T-cell (primary cell): ENCODE results near the gene REM1. TPM values are rescaled to one million over a fixed set of nuclear protein-coding genes. Genes with fewer than 3 reads are reported as not detected.

ENCODE experiments used
- ATAC-seq, 4 experiments: fragments of 200-7000 bp in 3 of 4; fragments of 150-1000 bp in 1 of 4; cut with Tn5 transposase; replicated peaks in 1 of 4; 1 replicate in 3 of 4; 2 replicates in 1 of 4; pipeline ENCODE4 v1.10.0; 2021; ENCODE audit warnings: moderate library complexity in 3 of 4, mild to moderate bottlenecking in 2 of 4, moderate number of reproducible peaks in 1 of 4
- CTCF ChIA-PET, 2 donors: fragments of 300-600 bp; sonication (Branson Sonifier 250); formaldehyde crosslinking; loops; one replicate each; lab custom pipeline; 2022; ENCODE audit warnings: antibody characterized with exemption in 2 of 2; lab: Charles Lee
- POLR2A ChIA-PET, 2 donors: fragments of 300-600 bp; sonication (Branson Sonifier 250); formaldehyde crosslinking; loops; one replicate each; lab custom pipeline; 2022; ENCODE audit warnings: antibody characterized with exemption in 2 of 2; lab: Charles Lee
- DNase-seq, 35 experiments: peaks; one replicate each; pipeline versions ENCODE4 v3.0.0 to v3.0.0-alpha.2; 2013 to 2023
- H3K27ac ChIP-seq: one replicate; pipeline ENCODE4 v1.5.1; 2013; ENCODE audit warnings: low read length
- H3K27me3 ChIP-seq, 2 experiments: replicated peaks in 1 of 2; 1 replicate in 1 of 2; 2 replicates in 1 of 2; pipeline versions ENCODE4 v1.6.1 to v1.7.0; 2013; ENCODE audit warnings: low read length in 1 of 2, mixed read lengths in 1 of 2; ENCODE audit not compliant: control insufficient read depth in 2 of 2, insufficient read depth in 2 of 2; ENCODE audit errors: extremely low read depth in 1 of 2
- H3K36me3 ChIP-seq, 2 donors: 1 replicate in 1 of 2; 2 replicates in 1 of 2; pipeline versions ENCODE4 v1.6.1 to v1.7.0; 2013; ENCODE audit warnings: low read length in 1 of 2; ENCODE audit not compliant: control insufficient read depth in 2 of 2, insufficient read depth in 1 of 2; ENCODE audit errors: extremely low read depth in 1 of 2
- H3K4me1 ChIP-seq, 2 experiments: 1 replicate in 1 of 2; 2 replicates in 1 of 2; pipeline versions ENCODE4 v1.6.1 to v1.7.0; 2013; ENCODE audit warnings: low read length in 2 of 2, mixed read lengths in 1 of 2; ENCODE audit not compliant: insufficient read depth in 2 of 2, control insufficient read depth in 1 of 2; ENCODE audit errors: extremely low read depth in 1 of 2
- H3K4me3 ChIP-seq, 2 donors: 1 replicate in 1 of 2; 2 replicates in 1 of 2; pipeline versions ENCODE4 v1.5.1 to v1.7.0; 2013; ENCODE audit warnings: mild to moderate bottlenecking in 2 of 2, low read length in 1 of 2, moderate library complexity in 1 of 2; ENCODE audit not compliant: control insufficient read depth in 1 of 2; ENCODE audit errors: extremely low read depth in 1 of 2
- H3K9me3 ChIP-seq: 2 replicates; pipeline ENCODE4 v1.7.0; 2013
- H3K27ac Mint-ChIP-seq, 2 donors: one replicate each; pipeline ENCODE4 v1.8.0; 2020 to 2021; ENCODE audit warnings: mild to moderate bottlenecking in 2 of 2, mixed read lengths in 2 of 2
- H3K27me3 Mint-ChIP-seq, 2 donors: one replicate each; pipeline ENCODE4 v1.8.0; 2021 to 2022; ENCODE audit warnings: mixed read lengths in 2 of 2
- H3K36me3 Mint-ChIP-seq: one replicate; pipeline ENCODE4 v1.8.0; 2021; ENCODE audit warnings: mixed read lengths
- H3K4me1 Mint-ChIP-seq, 3 donors: one replicate each; pipeline ENCODE4 v1.8.0; 2020 to 2022; ENCODE audit warnings: mixed read lengths in 3 of 3, mild to moderate bottlenecking in 1 of 3
- H3K4me3 Mint-ChIP-seq, 3 donors: one replicate each; pipeline ENCODE4 v1.8.0; 2020 to 2022; ENCODE audit warnings: mild to moderate bottlenecking in 3 of 3, mixed read lengths in 3 of 3, moderate library complexity in 3 of 3
- H3K9me3 Mint-ChIP-seq, 3 donors: one replicate each; pipeline ENCODE4 v1.8.0; 2020 to 2022; ENCODE audit warnings: mixed read lengths in 3 of 3
- WGBS: methylation state at CpG from one replicate; pipeline ENCODE4 v1.1.5; 2013; ENCODE audit warnings: missing lambda C conversion rate; ENCODE audit not compliant: insufficient coverage; 5-methylcytosine and 5-hydroxymethylcytosine counted together
- total RNA-seq, 35 experiments: library from RNA in 6 of 35; stranded (reverse) in 6 of 35; fragments of 120-200 nt in 1 of 35; gene quantifications; one replicate each; pipeline versions ENCODE4 v1.2.1 to v1.2.4 and lab custom pipeline; 2013 to 2026

The REM1 gene
- total RNA-seq, 5 donors from 2014 or later (not counting 1 experiment from before 2014, with no cell fraction given): not detected

DNA sequence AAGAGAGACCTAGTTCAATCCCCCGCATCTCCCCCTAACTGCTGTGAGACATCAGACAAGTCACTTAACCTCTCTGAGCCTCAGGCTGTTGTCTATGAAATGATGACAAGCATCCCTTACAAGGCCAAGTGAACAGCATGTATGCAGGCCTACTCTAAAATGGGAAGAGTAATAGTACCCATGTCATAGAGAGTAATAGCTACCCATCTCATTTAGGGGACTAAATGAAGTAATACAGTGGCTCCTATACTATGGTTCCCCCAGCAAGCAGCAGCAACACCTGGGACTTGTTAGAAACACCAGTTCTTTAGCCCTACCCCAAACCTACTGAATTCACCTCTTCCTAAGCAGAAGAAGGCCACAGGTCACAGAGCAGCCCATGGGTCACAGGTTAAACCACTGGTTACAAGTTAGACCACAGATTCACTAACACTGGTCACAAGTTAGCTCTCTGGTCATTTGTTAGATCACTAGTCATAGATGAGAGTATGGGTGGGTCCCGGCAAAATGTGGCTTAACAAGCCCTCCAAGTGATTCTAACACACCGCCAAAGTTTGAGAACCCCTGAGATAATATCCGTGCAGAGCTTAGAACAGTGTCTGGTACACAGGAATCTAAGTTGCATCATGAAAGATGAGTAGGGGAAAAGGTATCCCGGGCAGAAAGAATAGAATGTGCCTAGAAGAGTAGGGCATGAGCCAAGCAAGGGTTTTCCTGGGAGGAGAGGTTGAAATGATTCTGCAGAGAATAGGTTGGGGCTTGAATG lies 1.6 kb upstream of the REM1 start:
- CTCF ChIA-PET: no interaction called here
- no peak overlapping the region for H3K4me3 ChIP-seq
- H3K36me3 ChIP-seq: no peaks in the 10 kb centered on the region
- WGBS: 91% methylated on average over 4 of the region's 5 CpGs
- H3K4me1 Mint-ChIP-seq: peaks cover 6 to 12% (median 7%) of the 10 kb centered on the region in 3 donors
- POLR2A ChIA-PET: no interaction called here
- no peak overlapping the region for H3K4me3 Mint-ChIP-seq
- H3K9me3 ChIP-seq: no peaks in the 10 kb centered on the region
- H3K27ac Mint-ChIP-seq: no peak overlapping the region
- H3K4me1 ChIP-seq: peaks cover 0 to 8% of the 10 kb centered on the region in 2 experiments
- ATAC-seq (no peak), DNase-seq (no peak)
- H3K27ac ChIP-seq: no peak overlapping the region
- H3K36me3 Mint-ChIP-seq: no peaks in the 10 kb centered on the region
- H3K27me3 ChIP-seq: peaks cover 7 to 35% of the 10 kb centered on the region in 2 experiments
- peaks cover 0 to 4% (median 0%) of the 10 kb centered on the region in 3 donors for H3K9me3 Mint-ChIP-seq
- peaks cover 42 to 52% of the 10 kb centered on the region in 2 donors for H3K27me3 Mint-ChIP-seq

DNA sequence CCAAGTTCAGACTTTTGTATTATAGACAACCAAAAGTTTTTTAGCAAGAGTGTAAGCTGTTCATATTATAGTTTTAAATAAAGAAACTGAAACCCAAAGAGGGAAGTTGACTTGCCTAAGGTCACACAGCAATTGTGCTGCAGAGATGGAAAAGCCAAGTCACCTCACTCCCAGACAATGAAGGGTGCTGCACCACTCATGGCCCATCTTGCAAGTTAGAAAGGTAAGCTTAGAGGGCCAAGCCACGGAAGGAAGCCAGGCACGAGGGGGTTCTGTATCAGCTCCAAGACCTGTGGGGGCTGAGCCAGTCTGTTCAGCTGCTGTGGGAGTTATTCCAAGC lies 1.0 kb upstream of the REM1 start:
- DNase-seq: no peak
- no peaks in the 10 kb centered on the region for H3K36me3 ChIP-seq
- ChIA-PET POLR2A (no interaction called here), CTCF (no interaction called here)
- Mint-ChIP-seq H3K27ac (no peak overlapping the region), H3K36me3 (no peaks in the 10 kb centered on the region), H3K4me1 (peaks cover 6 to 12% (median 7%) of the 10 kb centered on the region in 3 donors), H3K4me3 (peak overlapping the region in 1 of 3 donors; percentile 24), H3K27me3 (peaks cover 45 to 54% of the 10 kb centered on the region in 2 donors), H3K9me3 (peaks cover 0 to 4% (median 0%) of the 10 kb centered on the region in 3 donors)
- 20% methylated on average over 1 of the region's 2 CpGs for WGBS
- no peak overlapping the region for H3K4me3 ChIP-seq
- H3K27ac ChIP-seq: no peak overlapping the region
- H3K27me3 ChIP-seq: peaks cover 7 to 35% of the 10 kb centered on the region in 2 experiments
- peaks cover 0 to 8% of the 10 kb centered on the region in 2 experiments for H3K4me1 ChIP-seq
- no peak for ATAC-seq
- H3K9me3 ChIP-seq: no peaks in the 10 kb centered on the region

DNA sequence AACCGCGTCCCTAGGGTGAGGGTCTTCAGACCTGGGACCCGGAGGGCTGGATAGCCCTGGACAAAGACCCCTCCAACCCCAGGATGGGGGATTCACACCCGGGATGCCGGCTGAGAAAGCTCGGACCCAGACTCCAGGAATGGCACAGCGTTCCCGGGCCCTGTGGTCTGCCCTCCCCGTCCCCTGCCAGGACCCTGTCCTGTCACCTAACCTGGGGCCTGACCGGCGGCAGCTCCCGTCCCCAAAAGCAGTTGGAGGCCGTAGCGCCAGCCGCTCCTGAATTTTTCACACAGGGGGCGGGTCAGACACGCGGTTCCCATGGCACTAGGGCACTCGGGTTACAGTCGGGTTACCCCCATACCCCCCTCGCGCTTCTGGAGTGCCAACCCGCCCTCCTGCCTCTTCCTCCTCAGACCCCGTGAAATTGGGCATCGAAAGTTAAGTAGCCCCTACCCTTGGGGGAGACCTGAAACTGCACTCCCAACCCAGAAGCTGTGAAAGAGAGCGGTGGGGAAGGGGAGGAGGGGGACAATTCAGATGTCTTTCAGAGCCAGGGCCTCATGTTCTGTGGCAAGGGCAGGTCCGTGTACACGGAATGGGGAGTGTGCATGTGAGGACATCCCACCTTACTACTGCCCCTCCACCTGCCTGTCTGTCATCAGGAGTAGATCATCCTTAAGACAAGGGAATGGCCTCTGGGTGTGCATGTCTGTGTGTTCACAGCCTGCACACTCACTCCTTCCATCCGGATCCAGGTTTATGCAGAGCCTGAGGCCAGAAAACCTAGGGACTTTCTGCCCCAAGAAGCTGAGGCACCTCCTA lies 595 bp downstream of the REM1 start:
- Histone ChIP-seq H3K9me3 (no peaks in the 10 kb centered on the region), H3K27ac (no peak overlapping the region), H3K36me3 (no peaks in the 10 kb centered on the region), H3K27me3 (peaks cover 7 to 35% of the 10 kb centered on the region in 2 experiments), H3K4me3 (no peak overlapping the region), H3K4me1 (peaks cover 0 to 8% of the 10 kb centered on the region in 2 experiments)
- ATAC-seq: no peak
- 12% methylated on average over 19 of the region's 29 CpGs for WGBS
- no peak for DNase-seq
- Mint-ChIP-seq H3K27ac (no peak overlapping the region), H3K4me1 (peaks cover 6 to 12% (median 7%) of the 10 kb centered on the region in 3 donors), H3K36me3 (no peaks in the 10 kb centered on the region), H3K27me3 (peaks cover 47 to 58% of the 10 kb centered on the region in 2 donors), H3K9me3 (peaks cover 0 to 4% (median 0%) of the 10 kb centered on the region in 3 donors), H3K4me3 (no peak overlapping the region)
- ChIA-PET POLR2A (interaction anchor here in 1 of 2 donors (0.6 kb wide), 1 partner anchor 142 kb away, joined by 3 read pairs; no protein-coding TSS in a partner anchor), CTCF (no interaction called here)

DNA sequence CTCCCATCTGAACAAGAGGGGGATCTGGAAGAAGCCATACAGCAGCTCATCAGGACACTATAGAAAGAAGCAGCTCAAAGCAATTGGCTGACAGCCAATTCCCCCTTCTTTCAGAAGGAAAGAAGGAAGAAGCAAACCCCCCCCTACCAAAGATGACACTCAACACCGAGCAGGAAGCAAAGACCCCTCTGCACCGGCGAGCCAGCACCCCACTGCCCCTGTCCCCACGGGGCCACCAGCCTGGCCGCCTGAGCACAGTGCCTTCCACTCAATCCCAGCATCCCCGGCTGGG lies 1.2 kb downstream of the REM1 start:
- ChIA-PET CTCF (no interaction called here), POLR2A (no interaction called here)
- Histone ChIP-seq H3K9me3 (no peaks in the 10 kb centered on the region), H3K27me3 (peaks cover 7 to 35% of the 10 kb centered on the region in 2 experiments), H3K4me3 (no peak overlapping the region), H3K4me1 (peaks cover 0 to 8% of the 10 kb centered on the region in 2 experiments), H3K27ac (no peak overlapping the region), H3K36me3 (no peaks in the 10 kb centered on the region)
- H3K4me1 Mint-ChIP-seq: peaks cover 6 to 12% (median 7%) of the 10 kb centered on the region in 3 donors
- peaks cover 49 to 59% of the 10 kb centered on the region in 2 donors for H3K27me3 Mint-ChIP-seq
- DNase-seq: no peak
- 55% methylated on average over 5 of the region's 6 CpGs for whole genome bisulfite sequencing
- peaks cover 0 to 4% (median 0%) of the 10 kb centered on the region in 3 donors for H3K9me3 Mint-ChIP-seq
- no peak for ATAC-seq
- no peak overlapping the region for H3K4me3 Mint-ChIP-seq
- H3K36me3 Mint-ChIP-seq: no peaks in the 10 kb centered on the region
- no peak overlapping the region for H3K27ac Mint-ChIP-seq

DNA sequence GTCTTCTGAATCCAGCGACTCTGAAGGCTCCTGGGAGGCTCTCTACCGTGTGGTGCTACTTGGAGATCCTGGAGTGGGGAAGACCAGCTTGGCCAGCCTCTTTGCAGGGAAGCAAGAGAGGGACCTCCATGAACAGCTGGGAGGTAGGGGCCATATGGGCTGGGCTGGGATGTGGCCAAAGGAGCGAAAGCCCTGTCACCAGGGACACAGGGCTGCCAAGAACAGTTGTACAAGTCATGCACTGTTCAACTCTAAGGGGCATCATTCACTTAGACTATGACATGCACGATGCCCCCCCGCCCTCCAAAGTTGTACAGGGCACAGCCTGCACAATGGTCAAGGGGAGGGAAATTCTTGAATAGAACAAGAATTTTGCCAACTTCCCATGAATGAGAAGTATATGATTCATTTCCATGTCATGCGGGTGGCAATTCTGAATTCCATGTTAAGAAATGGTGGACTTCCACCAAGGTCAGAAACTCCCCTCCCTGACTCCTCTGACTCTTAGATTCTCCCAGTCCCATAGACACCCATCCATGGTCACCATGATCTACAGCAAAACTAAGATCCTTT lies 1.6 kb downstream of the REM1 start:
- H3K27me3 Mint-ChIP-seq: peaks cover 54 to 62% of the 10 kb centered on the region in 2 donors
- peaks cover 0 to 8% of the 10 kb centered on the region in 2 experiments for H3K4me1 ChIP-seq
- peaks cover 6 to 12% (median 7%) of the 10 kb centered on the region in 3 donors for H3K4me1 Mint-ChIP-seq
- ChIA-PET CTCF (no interaction called here), POLR2A (no interaction called here)
- peaks cover 7 to 35% of the 10 kb centered on the region in 2 experiments for H3K27me3 ChIP-seq
- no peak overlapping the region for H3K4me3 ChIP-seq
- no peak overlapping the region for H3K4me3 Mint-ChIP-seq
- no peak overlapping the region for H3K27ac ChIP-seq
- H3K36me3 Mint-ChIP-seq: no peaks in the 10 kb centered on the region
- no CpG with 5 or more reads among the region's 6 CpGs for WGBS
- H3K36me3 ChIP-seq: no peaks in the 10 kb centered on the region
- no peaks in the 10 kb centered on the region for H3K9me3 ChIP-seq
- ATAC-seq: no peak
- DNase-seq: no peak
- peaks cover 0 to 4% (median 0%) of the 10 kb centered on the region in 3 donors for H3K9me3 Mint-ChIP-seq
- no peak overlapping the region for H3K27ac Mint-ChIP-seq

DNA sequence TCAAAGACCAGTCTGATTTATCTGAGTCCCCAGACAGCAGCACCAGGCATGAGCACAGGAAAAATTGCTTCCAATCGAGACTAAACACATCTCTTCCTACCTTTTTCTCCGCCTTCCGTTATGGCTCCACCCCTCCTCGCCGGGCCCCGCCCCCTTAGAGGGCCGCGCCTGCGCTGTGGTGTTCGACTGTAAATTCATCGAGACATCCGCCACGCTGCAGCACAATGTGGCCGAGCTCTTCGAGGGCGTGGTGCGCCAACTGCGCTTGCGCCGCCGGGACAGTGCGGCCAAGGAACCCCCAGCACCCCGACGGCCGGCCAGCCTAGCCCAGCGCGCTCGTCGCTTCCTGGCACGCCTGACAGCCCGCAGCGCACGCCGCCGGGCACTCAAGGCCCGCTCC lies 8.9 kb downstream of the REM1 start:
- Histone ChIP-seq H3K4me3 (no peak overlapping the region), H3K9me3 (no peaks in the 10 kb centered on the region), H3K36me3 (no peaks in the 10 kb centered on the region), H3K27me3 (peaks cover 2 to 36% of the 10 kb centered on the region in 2 experiments), H3K4me1 (peaks cover 0 to 6% of the 10 kb centered on the region in 2 experiments), H3K27ac (no peak overlapping the region)
- peak in 4 of 35 experiments; percentile 4 to 19 (median 8) for DNase-seq
- H3K9me3 Mint-ChIP-seq: no peaks in the 10 kb centered on the region
- peaks cover 29 to 36% of the 10 kb centered on the region in 2 donors for H3K27me3 Mint-ChIP-seq
- H3K4me3 Mint-ChIP-seq: no peak overlapping the region
- H3K4me1 Mint-ChIP-seq: peaks cover 0 to 8% (median 1%) of the 10 kb centered on the region in 3 donors
- no peak overlapping the region for H3K27ac Mint-ChIP-seq
- ATAC-seq: no peak
- H3K36me3 Mint-ChIP-seq: no peaks in the 10 kb centered on the region
- ChIA-PET POLR2A (interaction anchor here in 1 of 2 donors (0.7 kb wide), 1 partner anchor 9 kb away, joined by 5 read pairs; the partner anchor contains the start of genes DEFB124 and REM1), CTCF (no interaction called here)
- WGBS: 50% methylated on average over 36 of the region's 36 CpGs
